ENCODE results near the gene BCAS3.
A peak's percentile ranks its signal among the peaks of the same experiment; 100 is the strongest.

Gene BCAS3

GRCh38 chr17:61312406-61313295 lies 635.0 kb downstream of the BCAS3 start:
- DNase-seq, result no peak

GRCh38 chr17:61313461-61314326 lies 636.0 kb downstream of the BCAS3 start:
- peak in 1 of 56 donors; percentile 27 for DNase-seq

DNA sequence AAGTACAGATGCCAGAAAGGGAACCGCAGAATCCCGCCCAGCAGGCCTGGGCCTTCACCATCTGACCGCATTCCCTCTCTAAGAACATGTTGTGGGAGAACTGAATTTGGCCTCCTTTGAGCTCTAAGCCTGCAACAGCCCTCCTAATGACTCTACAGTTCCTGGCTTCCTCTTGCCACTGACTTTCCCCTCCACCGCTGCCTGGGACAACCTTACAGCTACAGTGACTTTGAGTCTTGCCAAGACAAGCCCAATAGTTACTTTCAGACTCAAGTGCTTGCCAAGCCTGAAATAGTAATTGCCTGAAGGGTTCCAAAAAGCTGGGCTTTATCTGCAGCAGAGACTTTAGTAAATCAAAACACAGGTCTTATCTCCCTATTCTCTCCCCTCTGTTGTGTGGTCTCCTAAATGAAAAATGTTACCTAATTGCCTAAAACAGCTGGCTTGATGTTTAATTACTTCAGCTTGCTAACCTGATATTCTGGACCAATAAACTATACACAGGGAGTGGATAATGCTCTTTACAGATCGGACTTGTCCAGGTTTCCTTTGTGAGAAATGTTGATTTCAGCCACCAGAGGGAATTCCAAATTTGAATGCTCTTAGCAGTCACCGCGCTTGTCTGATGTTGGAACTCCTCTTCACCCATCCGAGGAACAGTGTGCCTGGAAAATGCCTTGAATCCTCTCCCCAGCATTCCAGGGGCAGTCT lies 636.9 kb downstream of the BCAS3 start:
- DNase-seq, result peak in 19 of 56 donors; percentile 10 to 51 (median 22)

GRCh38 chr17:61316633-61317032 lies 639.0 kb downstream of the BCAS3 start:
- no peak for DNase-seq

GRCh38 chr17:61317779-61318178 lies 640.1 kb downstream of the BCAS3 start:
- no peak for DNase-seq

GRCh38 chr17:61318684-61319098 lies 641.0 kb downstream of the BCAS3 start:
- no peak for DNase-seq

DNA sequence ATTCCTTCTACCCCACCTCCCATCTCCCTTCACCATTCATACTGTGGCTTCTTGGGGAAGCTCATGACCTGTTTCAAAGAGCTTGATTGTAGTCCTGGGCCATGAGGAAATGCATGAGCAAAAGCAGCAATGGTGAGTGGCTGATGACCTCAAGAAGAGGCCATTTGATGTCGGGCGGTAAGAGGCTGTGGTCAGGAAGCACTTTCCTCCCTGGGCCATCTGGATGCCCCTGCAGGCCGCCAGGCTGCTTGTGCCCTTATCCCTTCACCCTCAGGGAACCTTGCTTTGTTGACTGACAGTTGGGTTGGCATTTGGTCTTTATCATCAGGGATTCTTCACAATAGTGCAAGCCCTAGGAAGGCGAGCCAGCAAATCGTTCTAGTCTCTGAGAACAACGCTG lies 643.7 kb downstream of the BCAS3 start:
- no peak for DNase-seq

- peak in 2 of 56 donors; percentile 13 to 30 for DNase-seq
These were observed 644.8 kb downstream of the BCAS3 start for GRCh38 chr17:61322325-61323002.

DNA sequence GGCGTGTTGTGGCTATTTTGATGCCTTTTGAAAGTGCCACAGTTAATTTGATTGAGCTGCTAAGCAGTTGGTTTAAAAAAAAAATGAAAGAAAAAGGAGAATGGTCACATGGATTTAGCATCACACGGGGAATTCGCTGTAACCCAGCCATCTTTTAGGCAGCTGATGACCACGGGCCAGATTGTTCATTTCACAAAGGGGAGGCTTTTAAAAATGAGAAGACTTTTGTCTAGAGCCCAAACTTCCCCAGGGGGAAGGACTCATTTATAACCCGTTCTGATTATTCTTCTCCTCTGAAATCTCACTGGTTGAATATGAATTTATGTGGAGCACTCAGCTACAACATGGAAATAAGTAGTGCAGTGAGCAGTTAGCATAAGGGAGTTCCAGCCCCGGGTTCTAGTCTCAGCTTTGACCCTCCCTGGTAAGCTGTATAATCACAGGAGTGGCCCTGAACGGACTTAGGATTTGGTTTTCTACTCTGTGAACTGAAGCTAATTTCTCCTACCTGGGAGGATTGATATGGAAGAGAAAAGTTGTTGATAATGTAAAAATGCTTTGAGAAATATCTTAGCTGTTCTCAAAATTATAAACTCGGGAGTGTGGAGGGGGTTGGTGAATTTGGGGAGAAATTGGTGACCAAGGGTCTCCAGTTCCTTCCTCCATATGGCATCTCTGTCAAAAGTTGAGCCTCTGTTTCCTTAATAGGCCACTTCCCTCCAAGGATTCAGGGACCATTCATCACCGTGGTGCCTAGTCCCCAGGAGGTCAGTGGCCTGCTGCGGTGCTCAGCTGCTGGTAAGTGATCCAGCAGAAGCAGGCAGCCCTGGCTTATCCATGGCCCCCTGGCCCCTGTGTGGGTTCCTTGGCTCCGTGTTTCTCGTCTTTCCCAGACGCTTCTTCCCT lies 645.6 kb downstream of the BCAS3 start:
- DNase-seq, result peak in 2 of 56 donors; percentile 16 to 23

- DNase-seq, result no peak
These were observed 646.5 kb downstream of the BCAS3 start for GRCh38 chr17:61323909-61324868.

- no peak for DNase-seq
These were observed 647.3 kb downstream of the BCAS3 start for GRCh38 chr17:61324950-61325349.

DNA sequence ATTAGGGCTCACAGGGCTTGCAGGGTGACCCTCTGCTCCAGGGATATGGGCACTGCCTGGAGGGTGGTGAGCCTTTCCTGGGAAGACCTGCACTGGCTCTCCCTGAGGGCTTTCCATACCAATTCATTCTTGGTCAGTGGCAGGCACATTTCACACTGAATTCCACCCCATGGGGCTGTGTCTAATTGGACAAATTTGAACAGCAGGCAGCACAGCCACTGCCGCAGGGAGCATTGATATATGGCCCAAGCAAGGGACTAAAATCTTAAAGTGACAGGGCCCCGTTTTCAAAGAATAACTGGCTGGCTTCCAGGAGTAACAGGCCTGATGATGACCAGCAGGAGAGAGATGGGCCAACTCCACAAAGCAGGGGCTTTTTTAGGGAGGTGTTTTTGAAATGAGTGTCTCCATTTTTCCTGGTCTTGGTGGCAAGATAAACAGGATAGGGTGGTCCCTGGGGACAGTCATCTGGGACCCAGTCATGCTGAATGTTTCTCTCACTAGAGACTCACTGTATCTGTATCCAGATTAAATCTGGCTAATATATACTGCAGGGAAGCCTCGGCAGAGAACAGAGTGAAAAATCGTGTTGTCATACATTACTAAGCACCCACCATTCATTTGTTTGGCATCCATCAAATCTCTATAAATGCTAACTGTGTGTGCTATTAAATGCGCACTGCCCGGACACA lies 647.9 kb downstream of the BCAS3 start:
- no peak for DNase-seq

GRCh38 chr17:61326330-61326729 lies 648.7 kb downstream of the BCAS3 start:
- DNase-seq, result no peak

- no peak for DNase-seq
These were observed 650.7 kb downstream of the BCAS3 start for GRCh38 chr17:61328351-61328750.

DNA sequence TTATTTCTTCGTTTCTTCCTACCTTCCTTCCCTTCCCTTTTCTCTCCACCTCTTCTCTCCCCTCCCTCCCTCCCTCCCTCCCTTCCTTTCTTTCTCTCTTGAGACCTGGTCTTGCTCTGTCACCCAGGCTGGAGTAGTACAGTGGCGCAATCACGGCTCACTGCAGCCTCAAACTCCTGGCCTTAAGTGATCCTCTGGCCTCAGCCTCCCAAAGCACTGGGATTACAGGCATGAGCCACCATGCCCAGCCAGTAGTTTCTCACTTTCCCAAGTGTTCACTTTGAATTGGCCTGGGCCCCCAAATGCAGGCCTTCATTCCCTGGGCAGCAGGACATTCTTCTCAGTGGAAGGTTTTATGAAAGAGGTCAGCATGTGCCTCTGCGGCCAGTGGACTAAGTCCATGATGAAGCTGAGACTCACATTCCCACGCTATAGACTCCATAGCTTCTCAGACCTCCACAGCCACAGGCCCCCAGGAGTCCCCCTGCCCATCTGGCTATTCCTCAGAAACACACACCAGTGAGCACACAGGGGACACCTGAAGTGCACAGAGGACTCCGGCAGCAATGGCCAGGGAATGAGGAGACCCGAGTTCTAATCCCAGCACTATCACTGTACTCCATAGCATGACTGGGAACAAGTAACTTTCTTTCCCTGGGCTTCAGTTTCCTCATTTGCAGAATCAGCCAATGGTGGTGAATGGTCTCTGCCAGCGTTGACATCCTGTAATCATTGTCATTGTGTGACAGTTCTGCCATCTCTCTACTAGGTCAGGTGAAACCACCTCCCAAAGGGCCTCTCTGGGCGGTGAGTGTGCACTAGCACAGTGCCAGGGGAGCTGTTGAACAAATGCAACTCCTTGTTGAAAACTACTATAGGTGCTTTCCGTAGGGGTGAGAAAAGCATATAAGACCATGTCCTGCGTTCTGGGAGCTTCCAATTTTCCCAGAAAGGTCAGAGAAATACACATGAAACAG lies 652.8 kb downstream of the BCAS3 start:
- DNase-seq, result no peak

DNA sequence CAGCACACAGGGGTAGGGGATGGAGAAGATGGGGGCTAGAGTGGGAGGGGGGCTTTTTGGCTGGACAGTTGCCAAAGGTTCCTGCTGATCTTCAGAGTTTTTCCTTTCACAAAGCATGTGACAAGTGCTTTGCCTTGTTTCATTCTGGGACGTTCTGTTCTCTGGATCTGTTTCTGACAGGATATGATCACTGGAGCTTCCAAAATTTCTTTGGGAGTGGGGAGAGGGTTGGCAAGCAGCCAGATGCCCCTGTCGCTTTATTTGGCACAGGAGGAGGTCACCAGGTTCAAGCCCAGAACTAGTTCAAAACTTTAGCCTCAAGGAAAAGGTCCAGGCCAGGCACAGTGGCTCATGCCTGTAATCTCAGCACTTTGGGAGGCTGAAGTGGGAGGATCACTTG lies 653.5 kb downstream of the BCAS3 start:
- peak in 3 of 56 donors; percentile 9 to 17 (median 14) for DNase-seq

GRCh38 chr17:61331886-61332285 lies 654.2 kb downstream of the BCAS3 start:
- no peak for DNase-seq

Measured in nucleus accumbens (tissue), 56 donors.